SW480 (cell line): ENCODE results near the gene COQ2.
"Not testable (repeated sequence)": the region's sequence is repeated elsewhere in the genome, so short reads cannot be mapped to it uniquely, and the experiment has no call there.

Source experiments
- DNase-seq: peaks from one replicate; pipeline ENCODE4 v3.0.0-alpha.2; 2016; ENCODE audit warnings: low spot score

The COQ2 gene

DNA sequence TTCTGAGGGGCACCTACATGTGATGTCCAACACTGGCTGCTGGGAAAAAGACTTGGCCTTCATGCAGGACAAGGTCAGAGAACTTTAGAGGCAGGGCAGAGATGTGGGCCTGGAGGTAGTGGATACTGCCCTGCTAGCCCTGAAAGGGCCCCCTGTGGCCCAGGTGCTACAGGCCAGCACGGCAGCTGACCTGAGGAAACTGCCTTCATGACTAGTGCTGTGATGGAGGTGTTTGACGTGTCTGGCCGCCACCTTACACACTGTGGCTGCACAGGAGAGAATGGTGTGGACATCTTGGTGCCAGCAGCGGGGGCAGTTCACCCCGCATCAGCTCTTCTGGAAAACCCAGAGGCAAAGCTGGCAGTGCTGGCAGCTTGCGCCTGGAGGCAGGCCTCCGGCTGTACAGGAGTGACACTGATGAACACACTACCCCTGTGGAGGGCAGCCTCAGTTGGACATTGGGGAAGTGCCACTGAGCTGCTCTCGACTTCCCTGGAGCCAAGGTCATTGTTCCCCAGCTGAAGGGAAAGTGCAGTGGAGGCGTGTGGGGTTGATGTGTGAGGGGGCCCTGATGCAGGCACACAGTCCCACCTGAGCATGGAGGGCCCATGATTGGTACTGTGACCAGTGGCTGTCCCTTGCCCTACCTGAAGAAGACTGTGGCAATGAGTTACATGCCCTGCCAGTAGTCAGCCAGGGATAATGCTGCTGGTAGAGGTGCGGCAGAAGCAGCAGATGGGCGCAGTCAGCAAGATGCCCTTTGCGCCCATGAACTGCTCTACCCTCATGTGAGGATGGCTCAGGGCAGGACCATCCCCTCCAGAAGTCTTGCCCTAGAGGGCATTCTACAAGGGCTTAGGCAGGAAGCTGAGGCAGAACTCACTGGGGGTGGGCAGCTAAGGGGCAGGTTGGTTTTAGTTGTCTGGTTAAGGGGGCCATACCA, 36.9 kb downstream of the COQ2 start:
- DNase-seq: no peak

DNA sequence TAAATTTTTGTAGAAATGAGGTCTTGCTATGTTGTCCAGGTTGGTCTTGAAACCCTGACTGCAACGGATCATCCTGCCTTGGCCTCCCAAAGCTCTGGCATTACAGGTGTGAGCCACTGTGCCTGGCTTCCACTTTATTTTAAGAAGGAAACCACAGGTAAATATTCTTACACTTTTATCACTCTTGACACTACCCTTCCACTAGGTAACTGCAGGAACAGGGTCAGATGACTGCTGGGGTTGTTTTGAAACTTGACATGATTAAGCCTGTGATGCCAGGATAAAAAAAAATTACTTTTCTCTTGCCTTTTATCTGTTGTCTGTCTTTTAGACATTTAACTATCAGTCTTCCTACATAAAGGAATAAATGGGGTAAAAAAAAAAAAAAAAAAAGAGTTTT, 43.5 kb downstream of the COQ2 start:
- DNase-seq: no peak

DNA sequence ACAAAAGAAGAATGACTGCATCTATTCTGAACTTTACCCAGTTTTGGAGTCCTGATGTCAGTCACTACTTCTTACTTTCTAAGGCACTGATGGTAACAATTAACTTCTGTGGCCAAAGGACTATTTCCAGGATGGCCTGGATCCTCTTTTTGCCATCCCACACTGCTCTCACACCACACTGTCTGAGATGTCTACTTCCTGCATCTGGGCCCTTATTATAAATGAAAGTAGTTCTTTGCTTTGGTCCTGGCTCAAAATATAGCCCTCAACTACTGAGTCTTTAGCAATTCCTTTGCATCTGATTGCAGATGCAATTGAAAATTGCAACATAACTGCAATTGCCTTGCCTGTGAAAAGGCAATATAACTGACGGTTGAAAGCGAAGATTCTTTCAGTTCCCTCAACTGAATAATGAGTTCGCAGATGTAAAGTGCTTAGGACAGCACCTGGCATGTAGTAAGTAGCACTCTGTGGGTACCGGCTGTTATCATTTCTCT, 44.2 kb downstream of the COQ2 start:
- DNase-seq: no peak

DNA sequence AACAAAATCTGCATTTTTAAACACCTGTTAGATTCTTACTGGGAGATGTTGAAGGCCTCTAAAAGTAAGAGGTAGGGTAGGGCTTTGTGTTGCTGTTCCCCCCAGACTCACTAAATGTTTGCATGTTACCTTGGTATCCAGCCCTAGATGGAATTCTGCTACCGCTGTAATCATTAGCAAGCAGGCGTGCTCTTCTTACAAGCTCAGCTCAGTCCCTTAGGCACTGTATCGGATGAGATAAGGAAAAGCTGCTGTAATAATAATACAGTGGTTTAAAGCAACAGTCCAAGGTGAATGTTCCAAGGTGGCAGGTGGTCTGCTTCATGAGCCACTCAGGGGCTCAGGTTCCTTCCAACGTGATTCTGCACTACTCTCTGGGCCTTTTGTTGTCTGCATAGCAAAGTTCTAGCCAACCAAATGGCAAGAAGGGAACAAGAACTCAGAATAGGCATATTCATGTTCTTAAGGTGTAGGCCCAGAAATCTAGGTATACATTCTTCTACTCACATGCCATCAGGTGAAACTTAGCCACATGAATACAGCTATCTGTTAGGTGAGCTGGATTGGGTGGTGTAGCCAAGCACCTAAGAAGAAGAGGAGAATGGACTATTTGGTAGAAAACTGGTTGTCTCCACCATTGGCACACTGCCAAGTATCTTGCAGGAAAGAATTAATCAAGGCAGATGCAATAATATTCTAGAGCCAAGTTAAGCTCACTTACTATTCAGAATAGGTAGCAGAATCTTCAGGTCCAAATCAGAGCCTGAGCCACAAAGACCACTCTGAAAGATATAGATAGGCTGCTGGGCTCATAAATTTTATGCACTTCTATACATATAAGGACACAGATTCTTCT, 46.0 kb downstream of the COQ2 start:
- no peak for DNase-seq

DNA sequence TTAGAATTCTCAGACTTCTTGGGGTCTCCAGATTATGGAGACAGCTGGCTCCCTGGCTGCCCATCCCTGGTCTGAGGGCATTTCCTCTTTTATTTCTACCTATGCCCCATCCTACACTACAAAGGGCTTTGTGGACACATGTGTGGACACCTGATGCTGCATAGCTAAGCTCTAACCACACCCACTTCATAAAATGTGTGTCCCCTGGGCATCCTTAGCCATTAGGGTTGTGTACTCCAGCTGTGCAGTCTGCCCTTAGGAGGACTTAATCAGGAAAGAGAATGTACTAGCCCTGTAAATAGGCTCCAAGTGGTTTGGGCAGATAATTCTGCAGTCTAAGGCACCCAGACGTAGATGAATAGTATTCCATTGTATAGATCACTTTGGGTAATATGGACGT, 47.0 kb downstream of the COQ2 start:
- DNase-seq: no peak

DNA sequence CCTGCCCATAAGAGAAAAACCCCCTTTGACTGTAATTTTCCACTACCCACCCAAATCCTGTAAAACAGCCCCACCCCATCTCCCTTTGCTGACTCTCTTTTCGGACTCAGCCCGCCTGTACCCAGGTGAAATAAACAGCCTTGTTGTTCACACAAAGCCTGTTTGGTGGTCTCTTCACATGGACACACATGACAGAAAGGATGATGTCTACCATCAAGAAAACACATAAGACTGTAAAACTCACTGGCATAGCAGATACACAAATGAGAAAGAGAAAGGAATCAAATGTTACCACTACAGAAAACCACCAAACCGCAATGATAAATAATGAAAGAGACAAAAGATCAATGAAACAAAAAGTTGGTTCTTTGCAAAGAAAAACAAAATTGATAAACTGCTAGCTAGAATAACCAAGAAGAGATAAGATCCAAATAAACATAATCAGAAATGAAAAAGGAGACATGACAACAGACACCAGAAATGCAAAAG, 48.9 kb downstream of the COQ2 start:
- not testable (repeated sequence) for DNase-seq

DNA sequence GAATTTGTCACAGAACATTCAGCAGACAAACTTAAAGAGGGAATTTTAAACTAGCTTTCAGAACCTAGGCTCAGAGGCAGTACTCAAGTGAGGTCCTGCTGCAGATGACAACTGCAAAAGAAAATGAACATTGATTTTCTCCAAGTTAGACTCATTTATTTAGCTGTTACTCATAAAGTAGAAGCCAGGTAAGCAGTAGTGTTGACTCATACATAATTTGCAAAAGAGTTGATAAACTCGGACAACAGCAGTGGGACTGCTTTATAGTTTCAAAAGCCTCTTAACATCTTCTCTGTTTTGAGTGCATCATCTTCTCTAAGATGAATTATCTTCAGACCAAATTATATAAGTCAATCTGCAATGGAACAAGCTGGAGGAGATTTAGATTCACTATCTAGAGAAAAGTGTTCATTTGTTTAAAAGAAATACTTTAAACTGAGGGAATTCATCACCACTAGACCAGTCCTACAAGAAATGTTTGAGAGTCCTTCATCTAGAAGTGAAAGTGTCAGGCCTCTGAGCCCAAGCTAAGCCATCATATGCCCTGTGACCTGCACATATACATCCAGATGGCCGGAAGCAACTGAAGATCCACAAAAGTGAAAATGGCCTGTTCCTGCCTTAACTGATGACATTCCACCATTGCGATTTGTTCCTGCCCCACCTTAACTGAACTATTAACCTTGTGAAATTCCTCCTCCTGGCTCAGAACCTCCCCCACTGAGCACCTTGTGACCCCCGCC, 49.5 kb downstream of the COQ2 start:
- no peak for DNase-seq

DNA sequence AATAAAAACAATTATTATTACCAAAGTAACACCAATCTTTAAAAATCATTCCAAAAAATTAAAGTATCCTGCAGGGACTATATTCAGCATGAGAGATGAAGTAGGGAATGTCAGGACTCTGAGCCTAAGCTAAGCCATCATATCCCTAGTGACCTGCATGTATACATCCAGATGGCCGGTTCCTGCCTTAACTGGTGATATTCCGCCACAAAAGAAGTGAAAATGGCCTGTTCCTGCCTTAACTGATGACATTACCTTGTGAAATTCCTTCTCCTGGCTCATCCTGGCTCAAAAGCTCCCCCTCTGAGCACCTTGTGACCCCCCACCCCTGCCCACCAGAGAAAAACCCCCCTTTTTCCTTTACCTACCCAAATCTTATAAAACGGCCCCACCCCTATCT, 50.2 kb downstream of the COQ2 start:
- not testable (repeated sequence) for DNase-seq

DNA sequence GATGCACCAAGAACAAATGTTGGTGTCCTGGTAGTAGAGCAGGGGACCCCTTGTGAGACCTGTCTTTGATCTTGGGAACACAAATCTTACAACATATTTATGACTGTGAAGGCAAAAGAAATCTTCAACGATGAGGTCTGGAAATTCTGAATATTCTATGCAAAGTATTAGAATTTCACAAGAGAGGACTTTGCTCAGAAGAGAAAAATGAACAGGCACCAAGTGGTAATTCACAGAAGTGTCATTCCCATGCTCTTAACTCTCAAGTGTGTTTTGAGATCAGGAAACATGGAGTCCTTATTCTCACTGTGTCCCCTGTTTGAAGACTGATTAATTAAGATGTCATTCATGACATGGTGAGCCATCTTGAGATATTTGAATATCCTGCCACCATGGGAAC, 52.5 kb downstream of the COQ2 start:
- DNase-seq: no peak

DNA sequence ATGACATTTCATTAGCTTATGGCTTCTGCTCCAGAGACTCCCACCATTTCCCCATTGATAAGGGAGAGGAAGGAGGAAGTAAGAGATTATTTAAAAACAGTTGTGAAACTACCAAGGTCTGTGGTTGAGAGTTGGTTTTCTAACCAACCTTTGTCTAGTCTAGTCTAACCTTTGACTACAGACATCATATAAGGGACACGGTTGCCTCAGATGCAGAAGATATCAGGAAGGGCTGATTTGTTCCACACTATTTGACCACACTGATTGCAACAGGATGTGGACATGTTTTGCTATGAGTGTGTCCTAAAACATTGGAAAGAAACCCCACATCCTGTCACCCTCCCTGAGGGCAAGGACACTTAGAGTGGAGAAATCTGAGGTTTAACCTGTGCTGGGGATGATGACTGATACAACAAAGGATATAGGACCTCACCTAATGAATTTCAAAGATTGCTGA, 53.0 kb downstream of the COQ2 start:
- DNase-seq: no peak

DNA sequence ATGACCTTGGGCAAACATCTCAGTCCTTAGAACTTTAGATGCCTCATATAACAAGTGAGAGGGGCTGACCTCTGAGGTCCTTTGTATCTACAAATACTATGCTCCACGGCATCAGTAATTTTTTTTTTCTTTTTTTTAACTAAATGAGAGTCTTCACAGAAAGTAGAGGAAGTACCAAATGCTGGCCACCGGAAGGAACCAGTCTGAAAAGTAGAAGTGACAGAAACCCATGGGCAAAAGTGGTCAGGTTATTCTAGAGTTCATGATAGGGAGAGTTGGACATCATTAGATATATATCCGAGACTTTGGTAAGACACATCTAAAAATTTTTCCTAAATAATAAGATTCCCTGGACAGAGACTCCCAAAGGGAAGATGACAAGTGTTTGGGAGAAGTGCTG, 53.7 kb downstream of the COQ2 start:
- DNase-seq: no peak

DNA sequence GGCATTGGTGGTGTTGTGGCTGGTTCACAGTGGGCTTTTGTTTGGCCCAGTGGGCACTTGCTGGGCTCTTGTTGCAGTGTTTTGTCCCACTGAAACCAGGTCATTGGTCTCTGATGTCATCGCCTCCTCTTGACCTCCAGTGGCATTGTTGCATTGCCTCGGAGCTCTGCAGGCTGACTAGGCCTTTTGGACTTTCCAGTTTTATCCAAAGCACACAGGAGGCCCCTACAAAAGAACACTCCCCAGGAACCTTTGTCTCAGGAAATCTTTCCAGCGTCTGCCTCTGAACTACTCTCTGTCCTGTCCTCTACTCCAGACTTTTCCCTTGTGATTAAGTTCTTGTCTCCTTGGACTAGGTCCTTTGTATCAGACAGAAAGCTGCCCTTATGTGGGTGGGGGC, 54.8 kb downstream of the COQ2 start:
- DNase-seq: no peak

DNA sequence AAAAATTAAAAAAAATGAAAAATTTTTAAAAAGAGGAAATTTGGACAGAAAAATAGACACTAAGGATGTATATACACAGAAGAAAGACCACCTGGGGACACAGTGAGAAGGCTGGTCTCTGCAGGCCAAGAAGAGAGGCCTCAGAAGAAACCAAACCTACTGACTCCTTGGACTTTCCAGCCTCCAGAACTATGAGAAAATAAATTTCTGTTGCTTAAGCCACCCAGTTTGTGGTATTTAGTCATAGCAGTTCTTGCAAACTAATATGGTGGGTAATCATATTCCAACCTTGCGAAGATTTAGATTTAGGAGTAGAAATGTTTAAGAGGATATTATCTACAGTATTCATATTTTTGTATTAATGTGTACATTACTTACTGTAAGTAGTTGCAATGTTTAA, 56.4 kb downstream of the COQ2 start:
- no peak for DNase-seq

DNA sequence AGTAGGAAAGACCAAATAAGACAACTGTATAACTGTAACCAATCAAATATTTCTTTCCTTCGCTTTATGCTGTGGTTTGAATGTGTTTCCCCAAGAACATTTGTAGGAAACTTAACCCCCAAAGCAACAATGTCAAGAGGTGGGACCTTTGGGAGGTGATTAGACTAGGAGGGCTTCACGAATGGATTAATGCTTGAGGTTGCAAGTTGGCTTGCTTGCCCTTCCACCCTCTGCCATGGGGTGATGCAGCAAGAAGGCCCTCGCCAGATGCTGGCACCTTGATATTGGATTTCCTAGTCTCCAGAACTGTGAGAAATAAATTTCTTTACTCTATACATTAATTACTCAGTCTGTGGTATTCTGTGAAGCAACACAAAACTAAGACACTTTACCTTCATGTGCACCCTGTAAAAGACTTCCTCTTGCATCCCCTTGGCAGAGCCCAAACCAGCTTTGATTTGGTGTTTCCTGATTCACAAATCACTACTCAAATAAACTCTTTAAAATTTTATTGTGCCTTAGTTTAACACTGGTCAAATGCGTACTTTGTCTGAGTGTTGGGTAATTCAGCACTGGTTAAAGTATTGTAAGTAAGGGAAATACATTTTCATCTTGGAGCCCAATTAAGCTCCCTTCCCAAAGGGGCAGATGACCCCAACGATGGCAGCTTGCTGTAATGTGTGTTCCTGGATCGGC, 59.9 kb downstream of the COQ2 start:
- no peak for DNase-seq

DNA sequence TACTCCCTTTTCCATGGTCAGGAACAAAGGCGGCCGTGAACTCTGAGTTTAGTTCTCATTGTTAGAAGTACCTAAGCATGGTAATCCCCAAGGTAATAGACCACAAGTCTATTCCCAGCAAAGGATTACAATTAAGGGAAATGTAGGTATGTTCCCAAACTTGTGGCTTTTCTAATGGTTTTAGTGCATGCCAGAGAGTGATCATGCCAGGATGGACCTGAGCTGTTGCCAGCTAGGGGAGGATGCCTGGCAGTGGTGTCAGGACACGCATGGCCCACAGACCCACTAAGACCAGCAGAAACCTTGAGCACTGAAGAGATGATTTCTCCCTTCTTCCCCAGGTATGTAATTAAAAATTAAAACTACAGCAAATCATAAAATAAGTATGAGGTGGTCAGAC, 60.8 kb downstream of the COQ2 start:
- no peak for DNase-seq

DNA sequence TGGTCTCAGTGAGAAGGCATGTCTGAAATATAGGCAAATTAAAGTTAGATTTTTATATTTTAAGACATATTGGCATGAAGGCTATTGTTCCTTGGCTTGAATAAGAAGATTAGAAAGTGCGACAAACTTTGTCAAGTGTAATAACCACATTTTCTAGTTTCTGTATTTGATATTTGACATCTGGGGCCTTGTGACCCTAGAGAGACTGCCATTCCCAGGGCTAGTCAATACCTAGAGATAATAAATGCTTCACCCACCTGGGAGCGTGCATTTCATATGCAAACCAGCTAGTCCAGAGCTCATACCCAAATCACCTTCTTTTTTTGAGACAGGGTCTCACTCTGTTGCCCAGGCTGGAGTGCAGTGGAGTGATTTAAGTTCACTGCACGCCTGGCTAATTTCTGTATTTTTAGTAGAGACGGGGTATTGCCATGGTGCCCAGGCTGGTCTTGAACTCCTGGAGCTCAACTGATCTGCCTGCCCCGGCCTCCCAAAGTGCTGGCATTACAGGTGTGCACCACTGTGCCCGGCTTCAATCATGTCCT, 62.6 kb downstream of the COQ2 start:
- DNase-seq: no peak

DNA sequence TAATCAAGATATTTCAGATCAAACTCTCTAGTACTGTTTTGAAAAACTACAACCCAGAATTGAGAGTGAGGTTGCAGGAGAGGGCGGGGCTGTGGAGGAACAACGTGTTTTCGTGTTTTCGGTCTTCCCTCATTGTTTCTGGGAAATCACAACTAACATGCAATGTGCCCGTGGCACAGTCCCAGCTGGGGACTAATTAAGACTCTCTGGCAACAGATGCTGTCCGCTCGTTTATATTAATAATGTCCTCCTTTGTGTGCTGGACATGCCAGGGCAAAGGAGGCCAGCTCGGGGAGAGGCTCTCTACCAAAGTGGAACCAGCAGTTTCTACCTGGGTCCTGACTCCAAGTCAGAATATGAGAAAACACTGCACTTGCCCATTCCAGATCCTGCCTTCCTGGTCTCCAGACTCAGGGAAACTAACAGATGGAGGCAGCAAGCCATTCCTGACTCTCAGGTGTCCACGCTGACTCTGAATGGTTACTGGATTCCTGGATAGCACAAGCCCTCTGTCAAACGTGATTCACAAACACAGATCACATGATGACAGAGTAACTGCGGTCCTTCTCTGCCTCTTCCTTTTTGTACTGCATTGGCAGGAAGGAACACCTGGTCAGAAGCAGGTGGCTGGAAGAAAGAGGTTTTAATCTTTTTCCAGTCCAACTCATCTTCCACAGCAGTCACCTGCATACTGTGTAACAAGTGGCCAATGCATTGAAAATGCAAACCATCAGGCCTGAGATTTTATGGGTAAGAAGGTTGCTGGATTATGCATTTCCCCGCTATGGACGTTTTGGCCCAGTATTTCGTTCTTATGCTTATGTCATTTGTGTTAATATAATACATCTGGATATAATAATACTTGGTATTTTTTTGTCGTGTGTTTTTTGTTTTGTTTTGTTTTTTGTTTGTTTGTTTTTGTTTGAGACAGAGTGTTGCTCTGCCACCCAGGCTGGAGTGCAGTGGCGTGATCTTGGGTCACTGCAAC, 65.0 kb downstream of the COQ2 start:
- no peak for DNase-seq

DNA sequence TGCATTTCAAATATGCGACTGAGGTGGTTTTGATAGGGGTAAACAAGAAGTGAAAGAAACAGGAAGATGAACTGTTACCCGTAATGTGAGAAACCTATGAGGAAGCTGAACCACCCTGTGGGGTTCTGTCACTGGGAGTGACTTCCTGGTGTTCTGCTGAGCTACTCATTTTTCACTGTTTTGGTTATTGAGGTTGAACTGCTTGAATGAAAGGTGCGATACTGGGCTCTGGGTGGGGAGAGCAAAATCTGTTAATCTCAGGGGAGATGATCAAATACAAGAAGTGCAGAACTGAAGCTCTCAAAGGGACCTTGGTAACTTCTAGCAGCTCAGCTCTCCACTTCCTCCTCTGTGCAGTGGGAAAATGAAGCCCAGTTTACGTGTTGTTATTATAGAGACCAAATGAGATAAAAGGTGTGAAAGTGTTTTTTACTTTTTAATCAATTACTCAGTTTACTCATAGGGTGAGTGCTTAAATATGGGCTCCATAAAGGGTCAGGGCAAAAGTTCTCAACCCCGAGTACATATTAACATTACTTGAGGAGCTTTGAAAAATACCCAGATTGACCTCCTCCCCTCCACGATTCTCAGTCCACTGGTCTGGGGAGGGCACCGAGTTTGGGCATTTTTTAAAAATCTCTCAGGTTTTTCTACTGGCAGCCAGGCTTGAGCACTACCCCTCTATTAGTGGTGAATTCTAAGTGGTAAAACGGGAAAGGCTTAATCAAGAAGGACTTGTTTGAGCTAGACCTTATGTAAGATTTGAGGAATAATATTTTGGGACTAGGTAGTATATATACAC, 66.7 kb downstream of the COQ2 start:
- DNase-seq: no peak
